OCI-LY1 (cell line): ENCODE results near the gene DBF4.
"Not testable (repeated sequence)": the region's sequence is repeated elsewhere in the genome, so short reads cannot be mapped to it uniquely, and the experiment has no call there.

Experiments used
- H2AFZ ChIP-seq: fragments of 200-600 bp; sonication (generic), shearing (Covaris generic); 2 replicates; pipeline ENCODE4 v1.6.0; 2014; ENCODE audit warnings: antibody characterized with exemption, mild to moderate bottlenecking, low read length
- H3F3A ChIP-seq: fragments of 200-600 bp; sonication (generic), shearing (Covaris generic); 2 replicates; pipeline ENCODE4 v1.6.0; 2014; ENCODE audit warnings: mild to moderate bottlenecking, antibody characterized with exemption, low read length, moderate library complexity; ENCODE audit not compliant: insufficient read depth
- H3K27ac ChIP-seq: fragments of 200-600 bp; sonication (generic); 2 replicates; pipeline ENCODE4 v1.5.1; 2014; ENCODE audit warnings: low read length, mixed run types, mild to moderate bottlenecking, low read depth; ENCODE audit not compliant: poor library complexity, severe bottlenecking
- H3K27me3 ChIP-seq: fragments of 200-600 bp; sonication (generic); 2 replicates; pipeline ENCODE4 v1.6.0; 2014; ENCODE audit warnings: antibody characterized with exemption, mild to moderate bottlenecking, low read length, moderate library complexity; ENCODE audit not compliant: insufficient read depth
- H3K36me3 ChIP-seq: fragments of 200-600 bp; sonication (generic); 2 replicates; pipeline ENCODE4 v1.6.1; 2014; ENCODE audit warnings: mild to moderate bottlenecking, antibody characterized with exemption, low read length, moderate library complexity, mixed read lengths; ENCODE audit not compliant: insufficient read depth
- H3K4me1 ChIP-seq: fragments of 200-600 bp; sonication (generic); 2 replicates; pipeline ENCODE4 v1.5.1; 2014; ENCODE audit warnings: mild to moderate bottlenecking, low read length, moderate library complexity; ENCODE audit not compliant: insufficient read depth, severe bottlenecking
- H3K4me2 ChIP-seq: fragments of 200-600 bp; sonication (generic), shearing (Covaris generic); 2 replicates; pipeline ENCODE4 v1.6.1; 2014; ENCODE audit warnings: low read length
- H3K4me3 ChIP-seq: fragments of 200-600 bp; sonication (generic); 2 replicates; pipeline ENCODE4 v1.5.1; 2014; ENCODE audit warnings: low read length, low read depth, mild to moderate bottlenecking, mixed read lengths; ENCODE audit not compliant: poor library complexity, severe bottlenecking
- H3K79me2 ChIP-seq: fragments of 200-600 bp; shearing (Covaris generic); 2 replicates; pipeline ENCODE4 v1.6.1; 2016; ENCODE audit warnings: mixed run types, low read length, mixed read lengths; ENCODE audit not compliant: insufficient read depth
- H3K9ac ChIP-seq: fragments of 200-600 bp; sonication (generic), shearing (Covaris generic); 2 replicates; pipeline ENCODE4 v1.6.1; 2014; ENCODE audit warnings: mild to moderate bottlenecking, low read length, mixed read lengths
- H3K9me2 ChIP-seq: fragments of 200-600 bp; sonication (generic), shearing (Covaris generic); 2 replicates; pipeline ENCODE4 v1.6.1; 2014; ENCODE audit warnings: low read depth, mild to moderate bottlenecking, low read length, mixed read lengths
- H3K9me3 ChIP-seq: fragments of 200-600 bp; shearing (Covaris generic); 2 replicates; pipeline ENCODE4 v1.6.1; 2014; ENCODE audit warnings: low read length, mixed read lengths
- H4K20me1 ChIP-seq: fragments of 200-600 bp; sonication (generic), shearing (Covaris generic); 2 replicates; pipeline ENCODE4 v1.6.0; 2016; ENCODE audit warnings: mild to moderate bottlenecking, low read length; ENCODE audit not compliant: insufficient read depth
- EZH2 ChIP-seq: fragments of 200-600 bp; sonication (generic), shearing (Covaris generic); IDR thresholded peaks from 2 replicates; pipeline ENCODE4 v1.8.0; 2017; ENCODE audit warnings: borderline replicate concordance, mixed run types, mild to moderate bottlenecking, antibody characterized with exemption, low read length, moderate library complexity, mixed read lengths
- TF ChIP-seq, protein P1 (sequence below): fragments of 200-600 bp; sonication (generic), shearing (Covaris generic); IDR thresholded peaks from 2 replicates; pipeline ENCODE4 v1.5.1; 2017; ENCODE audit warnings: mild to moderate bottlenecking, antibody characterized with exemption, low read length, moderate library complexity, mixed read lengths

Gene DBF4

DNA sequence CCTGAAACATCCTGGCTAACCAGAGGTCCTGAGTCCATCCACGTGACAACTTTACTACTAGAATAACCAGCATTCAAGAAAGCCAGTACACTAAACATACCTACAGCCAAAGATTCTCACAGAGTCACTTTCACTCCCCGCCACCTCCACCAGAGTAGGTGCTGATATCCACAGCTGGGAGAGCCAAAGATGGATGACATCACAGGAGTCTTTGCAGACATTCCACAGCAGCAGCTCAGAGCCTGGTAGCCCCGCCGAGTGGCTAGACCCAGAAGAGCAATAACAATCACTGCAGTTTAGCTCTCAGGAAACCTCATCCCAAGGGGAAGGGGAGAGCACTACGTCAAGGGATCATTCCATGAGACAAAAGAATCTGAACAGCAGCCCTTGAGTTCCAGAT is 44.3 kb downstream of the DBF4 start:
- H3K9me3 ChIP-seq = no peaks in the 10 kb centered on the region
- no peaks in the 10 kb centered on the region for H3K36me3 ChIP-seq
- no peak overlapping the region for H3K4me2 ChIP-seq
- H3K27me3 ChIP-seq = no peaks in the 10 kb centered on the region
- no peaks in the 10 kb centered on the region for H3K79me2 ChIP-seq
- TF ChIP-seq, protein P1, sequence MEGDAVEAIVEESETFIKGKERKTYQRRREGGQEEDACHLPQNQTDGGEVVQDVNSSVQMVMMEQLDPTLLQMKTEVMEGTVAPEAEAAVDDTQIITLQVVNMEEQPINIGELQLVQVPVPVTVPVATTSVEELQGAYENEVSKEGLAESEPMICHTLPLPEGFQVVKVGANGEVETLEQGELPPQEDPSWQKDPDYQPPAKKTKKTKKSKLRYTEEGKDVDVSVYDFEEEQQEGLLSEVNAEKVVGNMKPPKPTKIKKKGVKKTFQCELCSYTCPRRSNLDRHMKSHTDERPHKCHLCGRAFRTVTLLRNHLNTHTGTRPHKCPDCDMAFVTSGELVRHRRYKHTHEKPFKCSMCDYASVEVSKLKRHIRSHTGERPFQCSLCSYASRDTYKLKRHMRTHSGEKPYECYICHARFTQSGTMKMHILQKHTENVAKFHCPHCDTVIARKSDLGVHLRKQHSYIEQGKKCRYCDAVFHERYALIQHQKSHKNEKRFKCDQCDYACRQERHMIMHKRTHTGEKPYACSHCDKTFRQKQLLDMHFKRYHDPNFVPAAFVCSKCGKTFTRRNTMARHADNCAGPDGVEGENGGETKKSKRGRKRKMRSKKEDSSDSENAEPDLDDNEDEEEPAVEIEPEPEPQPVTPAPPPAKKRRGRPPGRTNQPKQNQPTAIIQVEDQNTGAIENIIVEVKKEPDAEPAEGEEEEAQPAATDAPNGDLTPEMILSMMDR = no peak
- no peak for TF ChIP-seq EZH2
- no peaks in the 10 kb centered on the region for H3K9me2 ChIP-seq
- no peaks in the 10 kb centered on the region for H4K20me1 ChIP-seq
- H3K4me1 ChIP-seq = no peaks in the 10 kb centered on the region
- no peak overlapping the region for H3K4me3 ChIP-seq
- no peak overlapping the region for H3K27ac ChIP-seq
- no peaks in the 10 kb centered on the region for H3F3A ChIP-seq
- H3K9ac ChIP-seq = no peak overlapping the region
- H2AFZ ChIP-seq = no peak overlapping the region

DNA sequence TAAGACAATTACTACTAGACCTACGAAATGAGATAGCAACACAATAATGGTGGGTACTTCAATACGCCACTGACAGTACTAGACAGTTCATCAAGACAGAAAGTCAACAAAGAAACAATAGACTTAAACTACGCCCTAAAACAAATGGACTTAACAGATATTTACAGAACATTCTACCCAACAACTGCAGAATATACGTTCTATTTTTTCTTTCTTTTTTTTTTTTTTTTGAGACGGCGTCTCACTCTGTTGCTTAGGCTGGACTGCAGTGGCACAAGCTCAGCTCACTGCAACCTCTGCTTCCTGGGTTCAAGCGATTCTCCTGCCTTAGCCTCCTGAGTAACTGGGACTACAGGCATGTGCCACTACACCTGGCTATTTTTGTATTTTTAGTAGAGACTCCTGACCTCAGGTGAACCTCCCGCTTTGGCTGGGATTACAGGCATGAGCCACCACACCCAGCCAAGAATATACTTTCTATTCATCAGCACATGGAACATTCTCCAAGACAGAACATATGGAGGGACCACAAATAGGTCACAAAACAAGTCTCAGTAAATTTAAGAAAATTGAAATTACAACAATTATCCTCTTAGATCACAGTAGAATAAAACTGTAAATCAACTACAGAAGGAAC is 46.6 kb downstream of the DBF4 start:
- H2AFZ ChIP-seq, H3K79me2 ChIP-seq, H3K4me1 ChIP-seq, H3K27ac ChIP-seq, H3K9me2 ChIP-seq, H3K36me3 ChIP-seq, H3K9ac ChIP-seq, H3K4me2 ChIP-seq, H4K20me1 ChIP-seq, H3F3A ChIP-seq, H3K9me3 ChIP-seq, H3K27me3 ChIP-seq, H3K4me3 ChIP-seq: not testable (repeated sequence)

DNA sequence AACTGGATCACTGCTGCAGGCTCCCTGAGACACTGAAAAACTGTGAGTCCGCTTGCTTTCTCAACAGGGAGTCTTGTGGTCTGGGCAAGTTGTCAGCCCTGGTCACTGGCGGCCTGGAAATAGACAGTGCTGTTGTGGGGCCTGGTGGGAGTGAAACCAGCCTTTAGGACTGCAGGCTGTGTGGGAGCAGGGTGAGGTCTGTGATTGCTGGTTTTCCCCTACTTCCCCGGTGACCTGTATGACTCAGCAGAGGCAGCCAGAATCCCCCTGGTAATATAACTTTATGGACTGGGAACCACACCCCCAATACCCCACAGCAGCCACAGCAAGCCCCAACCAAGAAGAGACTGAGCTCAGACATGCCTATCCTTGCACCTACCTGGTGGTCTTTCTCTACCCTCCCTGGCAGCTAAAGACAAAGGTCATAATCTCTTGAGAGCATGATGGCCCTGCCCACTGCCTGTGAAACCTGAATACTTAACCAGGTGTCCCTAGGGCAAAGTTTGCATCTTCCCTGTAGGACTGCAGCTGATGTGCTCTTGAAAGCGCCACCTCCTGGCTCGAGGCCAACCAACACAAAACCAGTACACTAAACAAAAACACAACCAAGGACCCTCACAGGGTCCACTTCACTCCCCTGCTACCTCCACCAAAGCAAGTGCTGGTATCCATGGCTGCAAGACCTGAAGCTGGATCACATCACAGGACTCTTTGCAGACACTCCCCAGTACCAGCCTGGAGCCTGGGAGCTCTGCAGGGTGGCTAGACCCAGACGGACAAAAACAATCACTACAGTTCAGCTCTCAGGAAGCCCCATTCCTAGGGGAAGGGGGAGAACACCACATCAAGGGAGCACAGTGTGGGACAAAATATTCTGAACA is 50.5 kb downstream of the DBF4 start:
- Histone ChIP-seq H3K79me2 (no peaks in the 10 kb centered on the region), H3K36me3 (no peaks in the 10 kb centered on the region), H3K9me3 (no peaks in the 10 kb centered on the region), H3K27me3 (no peaks in the 10 kb centered on the region), H3K9me2 (no peaks in the 10 kb centered on the region), H3K4me3 (no peak overlapping the region), H3K27ac (no peak overlapping the region), H3F3A (no peaks in the 10 kb centered on the region), H4K20me1 (no peaks in the 10 kb centered on the region), H2AFZ (no peak overlapping the region), H3K4me2 (no peak overlapping the region), H3K9ac (no peak overlapping the region), H3K4me1 (peaks cover 10% of the 10 kb centered on the region)
- TF ChIP-seq EZH2 = no peak
- TF ChIP-seq, protein P1 = peak; percentile 59
